GM12874 (cell line): ENCODE measurements around the gene CIPC.

Experiments used
- CTCF ChIP-seq: IDR thresholded peaks from 2 replicates; pipeline ENCODE4 v1.5.1; 2011; ENCODE audit warnings: low read depth, mild to moderate bottlenecking, control low read depth, low read length, moderate library complexity; ENCODE audit not compliant: insufficient read depth

Gene CIPC

GRCh38 chr14:77128414-77128891, 30.4 kb downstream of the CIPC start:
- no peak for TF ChIP-seq CTCF

GRCh38 chr14:77130386-77130785, 32.3 kb downstream of the CIPC start:
- TF ChIP-seq CTCF = no peak

DNA sequence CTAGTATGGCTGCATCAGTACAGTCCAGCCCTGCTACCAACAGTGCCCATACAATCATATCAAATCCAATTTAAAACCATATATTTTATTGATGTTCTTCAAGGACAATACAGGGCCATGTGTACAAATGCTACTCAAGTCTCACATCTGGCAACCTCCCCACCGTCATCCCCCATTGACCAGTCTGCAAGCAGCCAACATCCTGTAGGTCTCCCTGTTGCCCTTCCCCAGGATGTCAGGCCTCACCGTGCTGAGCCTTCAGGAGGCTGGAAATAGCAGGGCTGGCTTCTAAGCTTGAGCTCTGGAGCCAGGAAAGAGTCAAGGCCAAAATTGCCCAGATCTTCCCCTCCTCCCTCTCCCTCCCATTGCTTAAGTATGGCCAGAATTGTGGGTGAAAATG, 33.1 kb downstream of the CIPC start:
- TF ChIP-seq CTCF = no peak

DNA sequence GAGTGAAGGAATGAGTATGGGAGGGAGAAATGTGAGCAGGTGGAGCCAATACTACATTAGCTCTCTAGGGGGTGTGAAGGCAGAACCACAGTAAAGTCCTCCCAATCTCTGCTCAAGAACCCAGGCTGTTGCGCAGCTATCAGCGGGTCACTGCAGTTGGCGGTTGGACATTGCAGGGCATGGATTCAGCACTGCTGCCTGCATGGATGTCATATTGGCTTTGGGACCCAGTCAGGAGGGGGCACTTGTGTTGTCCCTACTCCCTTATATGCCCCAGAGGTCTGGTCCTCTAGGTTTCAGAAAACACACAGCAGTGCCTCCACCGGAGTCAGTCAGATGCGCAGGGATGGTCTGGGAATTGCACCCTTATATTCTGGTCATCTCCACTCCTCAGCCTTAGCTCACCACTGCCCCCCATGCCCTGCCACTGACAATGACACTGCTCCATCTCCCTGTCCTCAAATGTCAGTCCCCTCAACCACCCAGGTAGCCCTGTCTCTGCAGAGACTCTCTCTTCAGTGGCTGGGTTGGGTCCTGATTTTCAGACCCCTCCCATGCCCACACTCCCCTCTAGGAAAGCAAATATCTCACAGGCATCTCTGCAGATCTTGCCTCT, 33.9 kb downstream of the CIPC start:
- TF ChIP-seq CTCF = 0 out of 2 replicates have a peak, but pooled peaks have one; percentile 15

- TF ChIP-seq CTCF = no peak
Measured at GRCh38 chr14:77133720-77134338, 35.8 kb downstream of the CIPC start.

- no peak for TF ChIP-seq CTCF
Measured at GRCh38 chr14:77139022-77139421, 41.0 kb downstream of the CIPC start.

DNA sequence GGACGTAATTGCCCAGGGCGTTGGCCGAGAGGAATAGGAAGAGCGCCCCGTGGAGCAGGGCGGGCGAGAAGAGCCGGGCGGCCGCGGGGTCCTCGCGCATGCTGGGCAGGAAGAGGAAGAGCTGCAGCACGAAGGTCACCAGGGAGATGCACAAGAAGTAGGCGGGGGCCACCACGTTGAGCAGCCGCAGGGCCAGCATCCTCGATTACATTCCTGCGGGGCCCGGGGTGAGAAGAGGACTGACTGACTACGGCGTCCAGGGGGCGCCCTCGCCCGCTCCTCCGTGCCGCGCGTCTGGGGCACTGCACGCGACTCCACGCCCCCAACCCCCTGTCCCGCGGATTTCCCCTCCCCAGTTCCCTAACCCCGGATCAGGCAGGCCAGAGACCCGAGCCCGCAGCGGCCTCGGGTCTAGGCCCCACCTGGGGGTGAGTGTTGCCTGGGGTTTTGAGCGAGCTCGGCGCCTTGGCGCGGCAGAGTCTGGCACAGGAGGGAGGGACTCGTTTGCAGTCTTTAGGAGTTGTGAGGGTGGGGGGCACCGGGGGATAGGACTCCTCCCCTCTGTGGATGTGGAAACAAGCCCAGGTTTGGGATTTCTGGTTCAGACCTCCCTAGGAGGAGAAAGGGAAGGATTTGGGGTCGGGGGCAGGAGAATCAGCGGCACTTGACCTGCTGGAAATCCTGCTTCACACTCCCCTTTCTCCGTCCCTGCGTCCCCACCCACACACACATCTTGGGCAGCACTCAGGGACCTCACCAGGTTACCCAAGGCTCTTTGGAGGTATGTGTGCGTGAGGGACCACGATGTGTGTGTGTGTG, 41.7 kb downstream of the CIPC start:
- TF ChIP-seq CTCF = peak; percentile 87
